SH-SY5Y (cell line): ENCODE results near the gene SDHAF2.

Experiments used
- GATA2 ChIP-seq: IDR thresholded peaks from 2 replicates; pipeline ENCODE4 v1.6.1; 2011; ENCODE audit warnings: mild to moderate bottlenecking, low read depth, low read length
- GATA3 ChIP-seq: IDR thresholded peaks from 2 replicates; pipeline ENCODE4 v1.6.1; 2011; ENCODE audit warnings: low read depth, mild to moderate bottlenecking, low read length, moderate library complexity

DNA sequence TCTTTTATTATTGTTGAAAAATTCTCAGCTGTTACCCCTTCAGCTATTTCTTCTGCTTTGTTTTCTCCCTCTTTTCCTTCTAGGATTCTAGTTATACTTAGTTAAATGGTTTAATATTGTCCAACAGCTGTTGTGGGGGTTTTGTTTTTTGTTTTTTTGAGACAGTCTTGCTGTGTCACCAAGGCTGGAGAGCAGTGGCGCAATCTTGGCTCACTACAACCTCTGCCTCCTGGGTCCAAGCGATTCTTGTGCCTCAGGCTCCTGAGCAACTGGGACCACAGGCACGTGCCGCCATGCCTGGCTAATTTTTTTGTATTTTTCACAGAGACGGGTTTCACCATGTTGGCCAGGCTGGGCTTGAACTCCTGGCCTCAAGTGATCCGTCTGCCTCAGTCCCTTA lies 12.7 kb downstream of the SDHAF2 start:
- TF ChIP-seq GATA2 = no peak
- TF ChIP-seq GATA3 = no peak
